IMR-90 (cell line): ENCODE data around the gene PFKL. TPM values are rescaled to one million over a fixed set of nuclear protein-coding genes. Genes with fewer than 3 reads are reported as not detected.

Source experiments
- ATAC-seq: fragments of 200-7000 bp; cut with Tn5 transposase; 2 replicates; pipeline ENCODE4 v1.9.1; 2020; ENCODE audit warnings: low read depth, mild to moderate bottlenecking, moderate library complexity
- BruUV-seq: library from RNA; stranded (reverse); fragments of 400-500 nt; replicated peaks from 2 replicates; lab custom pipeline; 2021; lab: Mats Ljungman, UMichigan
- CTCF ChIA-PET: fragments of 300-600 bp; formaldehyde crosslinking; extraction: SDS; loops from one replicate; lab custom pipeline; 2021; ENCODE audit warnings: antibody characterized with exemption; lab: Yijun Ruan, JAX
- POLR2A ChIA-PET: fragments of 300-600 bp; sonication (Branson Sonifier 250); formaldehyde crosslinking; loops from one replicate; lab custom pipeline; 2022; ENCODE audit warnings: antibody characterized with exemption; ENCODE audit not compliant: unreplicated experiment; lab: Charles Lee
- DNase-seq: peaks from one replicate; pipeline ENCODE4 v3.0.0; 2013
- H2AFZ ChIP-seq: replicated peaks from 2 replicates; pipeline ENCODE3; 2013; ENCODE audit warnings: low read length, mild to moderate bottlenecking; ENCODE audit not compliant: poor library complexity
- H2AK5ac ChIP-seq: 2 replicates; pipeline ENCODE4 v1.6.1; 2013; ENCODE audit warnings: low read depth, low read length, inconsistent platforms
- H2AK9ac ChIP-seq: replicated peaks from 2 replicates; pipeline ENCODE3; 2013; ENCODE audit warnings: mild to moderate bottlenecking, low read depth, low read length, moderate library complexity; ENCODE audit not compliant: poor library complexity
- H2BK120ac ChIP-seq: 2 replicates; pipeline ENCODE4 v1.6.1; 2013; ENCODE audit warnings: low read depth, low read length, inconsistent platforms
- H2BK15ac ChIP-seq: 3 replicates; pipeline ENCODE4 v1.6.1; 2013; ENCODE audit warnings: low read depth, low read length, inconsistent platforms
- H2BK20ac ChIP-seq: 2 replicates; pipeline ENCODE4 v1.6.1; 2013; ENCODE audit warnings: low read depth, mild to moderate bottlenecking, inconsistent platforms, low read length, moderate library complexity
- H2BK5ac ChIP-seq: 2 replicates; pipeline ENCODE4 v1.6.1; 2013; ENCODE audit warnings: mild to moderate bottlenecking, low read depth, low read length, inconsistent platforms; ENCODE audit not compliant: poor library complexity, severe bottlenecking
- H3K14ac ChIP-seq: replicated peaks from 2 replicates; pipeline ENCODE4 v1.6.1; 2013; ENCODE audit warnings: low read depth, low read length, inconsistent platforms
- H3K18ac ChIP-seq: 2 replicates; pipeline ENCODE4 v1.6.1; 2013; ENCODE audit warnings: low read depth, low read length, control low read depth
- H3K23ac ChIP-seq: 2 replicates; pipeline ENCODE4 v1.6.1; 2013; ENCODE audit warnings: low read depth, low read length, inconsistent platforms
- H3K27ac ChIP-seq: 2 replicates; pipeline ENCODE4 v1.5.1; 2013; ENCODE audit warnings: mild to moderate bottlenecking, control low read depth, low read length; ENCODE audit not compliant: insufficient read depth
- H3K27me3 ChIP-seq: 2 replicates; pipeline ENCODE4 v1.6.1; 2013; ENCODE audit warnings: low read length; ENCODE audit not compliant: control insufficient read depth, insufficient read depth
- H3K36me3 ChIP-seq: 2 replicates; pipeline ENCODE4 v1.6.1; 2013; ENCODE audit warnings: low read length, mixed read lengths; ENCODE audit not compliant: control insufficient read depth, insufficient read depth
- H3K4ac ChIP-seq: 2 replicates; pipeline ENCODE4 v1.6.1; 2013; ENCODE audit warnings: low read depth, low read length, inconsistent platforms
- H3K4me1 ChIP-seq: 2 replicates; pipeline ENCODE4 v1.6.1; 2013; ENCODE audit warnings: low read length, mixed read lengths; ENCODE audit not compliant: control insufficient read depth, insufficient read depth
- H3K4me2 ChIP-seq: 2 replicates; pipeline ENCODE4 v1.6.1; 2013; ENCODE audit warnings: low read depth, mild to moderate bottlenecking, control low read depth, low read length, moderate library complexity
- H3K4me3 ChIP-seq: 2 replicates; pipeline ENCODE4 v1.5.1; 2013; ENCODE audit warnings: low read depth, mild to moderate bottlenecking, control low read depth, low read length, moderate library complexity; ENCODE audit not compliant: insufficient read depth
- H3K56ac ChIP-seq: 2 replicates; pipeline ENCODE4 v1.6.1; 2013; ENCODE audit warnings: low read length, inconsistent platforms; ENCODE audit not compliant: insufficient read depth; ENCODE audit errors: extremely low read depth
- H3K79me1 ChIP-seq, 2 experiments: 2 replicates each; pipeline ENCODE4 v1.6.1; 2013; ENCODE audit warnings: low read length in 2 of 2, inconsistent platforms in 1 of 2, low read depth in 1 of 2
- H3K9ac ChIP-seq: 2 replicates; pipeline ENCODE4 v1.6.1; 2013; ENCODE audit warnings: low read depth, low read length, control low read depth
- H3K9me1 ChIP-seq: 2 replicates; pipeline ENCODE4 v1.6.1; 2013; ENCODE audit warnings: low read length, inconsistent platforms; ENCODE audit not compliant: insufficient read depth
- H3K9me3 ChIP-seq: 2 replicates; pipeline ENCODE4 v1.6.1; 2013; ENCODE audit warnings: low read length; ENCODE audit not compliant: control insufficient read depth, insufficient read depth
- H4K20me1 ChIP-seq: 2 replicates; pipeline ENCODE4 v1.6.1; 2013; ENCODE audit warnings: low read length, inconsistent platforms; ENCODE audit not compliant: insufficient read depth
- H4K5ac ChIP-seq: 2 replicates; pipeline ENCODE4 v1.6.1; 2013; ENCODE audit warnings: mild to moderate bottlenecking, low read depth, low read length, control low read depth
- H4K8ac ChIP-seq, 2 experiments: 2 replicates each; pipeline ENCODE4 v1.6.1; 2013; ENCODE audit warnings: low read depth in 2 of 2, low read length in 2 of 2, control low read depth in 1 of 2, inconsistent platforms in 1 of 2
- H4K91ac ChIP-seq: 2 replicates; pipeline ENCODE4 v1.6.1; 2013; ENCODE audit warnings: low read depth, low read length, inconsistent platforms; ENCODE audit not compliant: insufficient read depth
- MAZ ChIP-seq: IDR thresholded peaks from 2 replicates; pipeline ENCODE4 v1.6.1; 2012; ENCODE audit warnings: low read depth, mild to moderate bottlenecking, low read length, improper control_type of control experiment, moderate library complexity, borderline replicate concordance
- POLR2A ChIP-seq: IDR thresholded peaks from 2 replicates; pipeline ENCODE4 v1.6.1; 2012; ENCODE audit warnings: mild to moderate bottlenecking, low read depth, low read length
- WGBS, 2 experiments: methylation state at CpG; one replicate each; pipeline versions ENCODE4 v1.1.5 to v1.1.7; 2013; ENCODE audit warnings: missing lambda C conversion rate in 2 of 2; ENCODE audit not compliant: insufficient read length in 1 of 2; ENCODE audit errors: extremely low coverage in 2 of 2; 5-methylcytosine and 5-hydroxymethylcytosine counted together
- dilution Hi-C: fragments of 300-500 bp; cut with HindIII; formaldehyde crosslinking; loops from one replicate; pipeline ENCODE4 v1.14.3; 2018; ENCODE audit warnings: low sequenced_read_pairs; ENCODE audit not compliant: unreplicated experiment
- in situ Hi-C: fragments of 300-500 bp; cut with MboI; formaldehyde crosslinking; loops from 3 replicates; pipeline ENCODE4 v1.14.3; 2019; ENCODE audit warnings: low sequenced_read_pairs, inconsistent platforms, mixed read lengths
- intact Hi-C: fragments of 100-400 bp; cut with micrococcal nuclease; formaldehyde crosslinking; loops from 2 replicates; pipeline ENCODE4 v1.10.0; 2022
- polyA plus RNA-seq, 3 experiments: library from polyadenylated mRNA; depleted of rRNA; stranded (reverse); fragments of >200 nt; gene quantifications; 2 replicates each; pipeline ENCODE4 v1.2.3, GENCODE V29; 2012; ENCODE audit warnings: low replicate concordance in 1 of 3
- total RNA-seq: library from RNA; depleted of rRNA; stranded (reverse); fragments of >200 nt; gene quantifications from 2 replicates; pipeline ENCODE4 v1.2.3, GENCODE V29; 2012

The PFKL gene
- total and polyA plus RNA-seq, 2 of the 4 experiments (the other 2 are of a cell fraction): 103 to 126 TPM

DNA sequence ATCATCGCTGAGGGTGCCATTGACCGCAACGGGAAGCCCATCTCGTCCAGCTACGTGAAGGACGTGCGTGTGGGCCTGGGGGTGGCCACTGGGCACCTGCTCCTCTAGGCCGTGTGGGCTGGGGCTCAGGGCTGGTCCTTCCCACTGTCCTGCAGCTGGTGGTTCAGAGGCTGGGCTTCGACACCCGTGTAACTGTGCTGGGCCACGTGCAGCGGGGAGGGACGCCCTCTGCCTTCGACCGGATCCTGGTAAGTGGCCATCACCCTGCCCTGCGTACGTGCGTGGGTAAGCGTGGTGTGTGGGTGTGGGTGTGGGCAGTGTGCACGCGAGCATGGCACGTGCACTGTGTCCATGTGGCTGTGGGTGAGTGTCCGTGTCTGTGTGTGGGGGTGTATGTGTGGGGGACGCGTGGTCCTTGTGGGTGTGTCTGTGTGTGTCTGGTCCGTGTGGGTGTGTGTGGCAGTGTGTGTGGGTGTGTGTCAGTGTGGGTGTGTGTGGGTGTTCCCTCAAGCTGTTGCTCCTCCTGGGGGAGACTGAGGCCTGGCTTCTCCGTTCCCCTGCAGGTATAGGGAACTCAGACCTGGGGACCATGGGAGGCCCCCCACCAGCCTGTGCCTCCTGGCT, 16.5 kb downstream of the PFKL start:
- no peak overlapping the region for H4K5ac ChIP-seq
- dilution Hi-C loops (no loop called here), intact Hi-C loops (no loop called here), in situ Hi-C loops (no loop called here)
- no peaks in the 10 kb centered on the region for H3K4me1 ChIP-seq
- peaks cover 7% of the 10 kb centered on the region for H4K20me1 ChIP-seq
- no peak for TF ChIP-seq MAZ
- TF ChIP-seq POLR2A: no peak
- H2BK15ac ChIP-seq: no peak overlapping the region
- H3K9me3 ChIP-seq: no peaks in the 10 kb centered on the region
- H3K27ac ChIP-seq: no peak overlapping the region
- H3K4ac ChIP-seq: no peak overlapping the region
- CTCF ChIA-PET: no interaction called here
- no peak overlapping the region for H3K4me3 ChIP-seq
- DNase-seq: no peak
- POLR2A ChIA-PET: no interaction called here
- H2BK120ac ChIP-seq: no peak overlapping the region
- no peak overlapping the region for H3K14ac ChIP-seq
- H3K9ac ChIP-seq: no peak overlapping the region
- peak overlapping the region; percentile 63 for H2AFZ ChIP-seq
- H3K4me2 ChIP-seq: no peak overlapping the region
- peak overlapping the region; percentile 32 for H2BK5ac ChIP-seq
- no peak overlapping the region for H2AK5ac ChIP-seq
- no peak overlapping the region for H4K91ac ChIP-seq
- no peak overlapping the region for H4K8ac ChIP-seq
- no peak for ATAC-seq
- peaks cover 0 to 3% of the 10 kb centered on the region in 2 experiments; a peak in 2 of 4 replicates for H3K79me1 ChIP-seq
- no peak overlapping the region for H3K18ac ChIP-seq
- no peak overlapping the region for H2BK20ac ChIP-seq
- WGBS, 2 experiments: 96% methylated on average over 11 of the region's 27 CpGs; no CpG with 5 or more reads in 1 of the 2 experiments
- no peak overlapping the region for H3K56ac ChIP-seq
- H2AK9ac ChIP-seq: no peak overlapping the region
- no TSS peak for BruUV-seq
- peaks cover 75% of the 10 kb centered on the region for H3K36me3 ChIP-seq
- no peaks in the 10 kb centered on the region for H3K27me3 ChIP-seq
- H3K9me1 ChIP-seq: peaks cover 5% of the 10 kb centered on the region; the same call in 1 of the 2 replicates
- H3K23ac ChIP-seq: no peak overlapping the region
